H9 (cell line): ENCODE results near the gene LRRN4CL. TPM values are rescaled to one million over a fixed set of nuclear protein-coding genes. Genes with fewer than 3 reads are reported as not detected.

Experiments used
- DNase-seq: peaks from one replicate; pipeline ENCODE4 v3.0.0-alpha.2; 2017
- H2AFZ ChIP-seq: one replicate; pipeline ENCODE4 v1.6.1; 2013; ENCODE audit warnings: mild to moderate bottlenecking, low read length, control low read depth, moderate library complexity
- H2AK5ac ChIP-seq: 2 replicates; pipeline ENCODE4 v1.6.1; 2013; ENCODE audit warnings: low read length, control low read depth, mixed read lengths; ENCODE audit not compliant: insufficient read length
- H2BK120ac ChIP-seq: one replicate; pipeline ENCODE4 v1.6.1; 2013; ENCODE audit warnings: low read depth, mild to moderate bottlenecking, low read length, control low read depth, inconsistent platforms; ENCODE audit not compliant: poor library complexity, severe bottlenecking
- H2BK12ac ChIP-seq: 2 replicates; pipeline ENCODE4 v1.6.1; 2013; ENCODE audit warnings: low read length, control low read depth, mixed read lengths, low read depth; ENCODE audit not compliant: insufficient read length
- H2BK15ac ChIP-seq: 2 replicates; pipeline ENCODE4 v1.6.1; 2013; ENCODE audit warnings: low read depth, low read length, control low read depth
- H2BK20ac ChIP-seq: one replicate; pipeline ENCODE4 v1.6.1; 2013; ENCODE audit warnings: low read depth, mild to moderate bottlenecking, low read length, control low read depth, inconsistent platforms; ENCODE audit not compliant: poor library complexity, severe bottlenecking
- H2BK5ac ChIP-seq: 2 replicates; pipeline ENCODE4 v1.6.1; 2013; ENCODE audit warnings: low read length, control low read depth, mixed read lengths; ENCODE audit not compliant: insufficient read length
- H3K14ac ChIP-seq: 2 replicates; pipeline ENCODE4 v1.6.1; 2013; ENCODE audit warnings: low read length, control low read depth; ENCODE audit not compliant: insufficient read depth
- H3K18ac ChIP-seq: 2 replicates; pipeline ENCODE4 v1.6.1; 2013; ENCODE audit warnings: low read depth, mild to moderate bottlenecking, mixed read lengths, low read length, control low read depth; ENCODE audit not compliant: insufficient read length
- H3K23ac ChIP-seq: 2 replicates; pipeline ENCODE4 v1.6.1; 2013; ENCODE audit warnings: low read length, control low read depth, mixed read lengths, low read depth; ENCODE audit not compliant: insufficient read length
- H3K23me2 ChIP-seq: 2 replicates; pipeline ENCODE4 v1.6.1; 2013; ENCODE audit warnings: low read depth, mild to moderate bottlenecking, mixed read lengths, low read length, control low read depth; ENCODE audit not compliant: insufficient read length, poor library complexity, severe bottlenecking
- H3K27ac ChIP-seq: 2 replicates; pipeline ENCODE4 v1.5.1; 2013; ENCODE audit warnings: low read length, control low read depth, mixed read lengths, low read depth; ENCODE audit not compliant: insufficient read length
- H3K27me3 ChIP-seq: 2 replicates; pipeline ENCODE4 v1.6.1; 2013; ENCODE audit warnings: low read length, control low read depth, inconsistent platforms; ENCODE audit not compliant: insufficient read depth
- H3K4ac ChIP-seq: 2 replicates; pipeline ENCODE4 v1.6.1; 2013; ENCODE audit warnings: low read depth, mild to moderate bottlenecking, control low read depth, inconsistent platforms, low read length, moderate library complexity
- H3K4me1 ChIP-seq: 2 replicates; pipeline ENCODE4 v1.6.1; 2013; ENCODE audit warnings: low read length, control low read depth, inconsistent platforms; ENCODE audit not compliant: insufficient read depth
- H3K4me2 ChIP-seq: 2 replicates; pipeline ENCODE4 v1.6.1; 2013; ENCODE audit warnings: low read length, control low read depth, mixed read lengths; ENCODE audit not compliant: insufficient read length, insufficient read depth
- H3K56ac ChIP-seq: 2 replicates; pipeline ENCODE4 v1.6.1; 2013; ENCODE audit warnings: low read depth, mild to moderate bottlenecking, mixed read lengths, low read length, control low read depth; ENCODE audit not compliant: insufficient read length
- H3K79me1 ChIP-seq: 2 replicates; pipeline ENCODE4 v1.6.1; 2013; ENCODE audit warnings: low read depth, mild to moderate bottlenecking, moderate library complexity, low read length, control low read depth, inconsistent platforms; ENCODE audit not compliant: insufficient read depth, poor library complexity, severe bottlenecking
- H3K79me2 ChIP-seq: 2 replicates; pipeline ENCODE4 v1.6.1; 2013; ENCODE audit warnings: low read length, control low read depth, inconsistent platforms; ENCODE audit not compliant: insufficient read depth
- H3K9ac ChIP-seq: 2 replicates; pipeline ENCODE4 v1.6.1; 2013; ENCODE audit warnings: low read length, control low read depth, mixed read lengths; ENCODE audit not compliant: insufficient read length; ENCODE audit errors: extremely low read depth
- H3K9me3 ChIP-seq: one replicate; pipeline ENCODE4 v1.6.1; 2013; ENCODE audit warnings: low read depth, low read length, inconsistent platforms; ENCODE audit not compliant: control insufficient read depth
- H3T11ph ChIP-seq: one replicate; pipeline ENCODE4 v1.6.1; 2013; ENCODE audit warnings: mild to moderate bottlenecking, low read length, control low read depth, inconsistent platforms
- H4K20me1 ChIP-seq: one replicate; pipeline ENCODE4 v1.6.1; 2013; ENCODE audit not compliant: control insufficient read depth, insufficient read length, insufficient read depth
- H4K5ac ChIP-seq: 2 replicates; pipeline ENCODE4 v1.6.1; 2013; ENCODE audit warnings: low read depth, mild to moderate bottlenecking, mixed read lengths, low read length, control low read depth; ENCODE audit not compliant: insufficient read length
- H4K8ac ChIP-seq: replicated peaks from 2 replicates; pipeline ENCODE4 v1.6.1; 2013; ENCODE audit warnings: low read length, control low read depth, mixed read lengths, low read depth; ENCODE audit not compliant: insufficient read length
- H4K91ac ChIP-seq: 2 replicates; pipeline ENCODE4 v1.6.1; 2013; ENCODE audit warnings: low read depth, mild to moderate bottlenecking, moderate library complexity, mixed read lengths, low read length, control low read depth; ENCODE audit not compliant: insufficient read length
- H3K27ac Mint-ChIP-seq, 3 experiments: 2 replicates in 2 of 3; 3 replicates in 1 of 3; pipeline ENCODE4 v1.8.0; 2020 to 2021; ENCODE audit warnings: mixed read lengths in 3 of 3, mild to moderate bottlenecking in 1 of 3, moderate library complexity in 1 of 3
- H3K27me3 Mint-ChIP-seq: 2 replicates; pipeline ENCODE4 v1.8.0; 2021; ENCODE audit warnings: low read depth, mild to moderate bottlenecking, moderate library complexity, mixed read lengths
- H3K36me3 Mint-ChIP-seq, 3 experiments: 2 replicates in 2 of 3; 3 replicates in 1 of 3; pipeline ENCODE4 v1.8.0; 2020 to 2021; ENCODE audit warnings: low read depth in 3 of 3, mixed read lengths in 3 of 3; ENCODE audit not compliant: insufficient read depth in 1 of 3
- H3K4me1 Mint-ChIP-seq, 2 experiments: 2 replicates each; pipeline ENCODE4 v1.8.0; 2020; ENCODE audit warnings: mixed read lengths in 2 of 2
- H3K4me3 Mint-ChIP-seq, 2 experiments: 2 replicates in 1 of 2; 3 replicates in 1 of 2; pipeline ENCODE4 v1.8.0; 2020 to 2021; ENCODE audit warnings: mild to moderate bottlenecking in 2 of 2, mixed read lengths in 2 of 2, moderate library complexity in 1 of 2
- H3K9me3 Mint-ChIP-seq, 2 experiments: 2 replicates in 1 of 2; 3 replicates in 1 of 2; pipeline ENCODE4 v1.8.0; 2020; ENCODE audit warnings: mild to moderate bottlenecking in 2 of 2, mixed read lengths in 2 of 2, moderate library complexity in 1 of 2
- WGBS: extraction: QIAGEN DNeasy Blood & Tissue Kit; methylation state at CpG from one replicate; pipeline ENCODE4 v1.1.7; 2013; ENCODE audit warnings: missing lambda C conversion rate, low lambda C conversion rate, mixed read lengths; ENCODE audit not compliant: insufficient read length; ENCODE audit errors: extremely low coverage; 5-methylcytosine and 5-hydroxymethylcytosine counted together
- total RNA-seq: library from RNA; stranded (reverse); gene quantifications from 2 replicates; pipeline ENCODE4 v1.2.1, GENCODE V29; 2021
- TF ChIP-seq, protein P1 (sequence below): fragments of 200-600 bp; sonication (generic); conservative IDR thresholded peaks from 3 replicates; pipeline ENCODE4 v1.8.0; 2021; ENCODE audit warnings: antibody characterized with exemption, mild to moderate bottlenecking

The LRRN4CL gene
- total RNA-seq, 1 experiment from 2014 or later: 0.59 TPM

DNA sequence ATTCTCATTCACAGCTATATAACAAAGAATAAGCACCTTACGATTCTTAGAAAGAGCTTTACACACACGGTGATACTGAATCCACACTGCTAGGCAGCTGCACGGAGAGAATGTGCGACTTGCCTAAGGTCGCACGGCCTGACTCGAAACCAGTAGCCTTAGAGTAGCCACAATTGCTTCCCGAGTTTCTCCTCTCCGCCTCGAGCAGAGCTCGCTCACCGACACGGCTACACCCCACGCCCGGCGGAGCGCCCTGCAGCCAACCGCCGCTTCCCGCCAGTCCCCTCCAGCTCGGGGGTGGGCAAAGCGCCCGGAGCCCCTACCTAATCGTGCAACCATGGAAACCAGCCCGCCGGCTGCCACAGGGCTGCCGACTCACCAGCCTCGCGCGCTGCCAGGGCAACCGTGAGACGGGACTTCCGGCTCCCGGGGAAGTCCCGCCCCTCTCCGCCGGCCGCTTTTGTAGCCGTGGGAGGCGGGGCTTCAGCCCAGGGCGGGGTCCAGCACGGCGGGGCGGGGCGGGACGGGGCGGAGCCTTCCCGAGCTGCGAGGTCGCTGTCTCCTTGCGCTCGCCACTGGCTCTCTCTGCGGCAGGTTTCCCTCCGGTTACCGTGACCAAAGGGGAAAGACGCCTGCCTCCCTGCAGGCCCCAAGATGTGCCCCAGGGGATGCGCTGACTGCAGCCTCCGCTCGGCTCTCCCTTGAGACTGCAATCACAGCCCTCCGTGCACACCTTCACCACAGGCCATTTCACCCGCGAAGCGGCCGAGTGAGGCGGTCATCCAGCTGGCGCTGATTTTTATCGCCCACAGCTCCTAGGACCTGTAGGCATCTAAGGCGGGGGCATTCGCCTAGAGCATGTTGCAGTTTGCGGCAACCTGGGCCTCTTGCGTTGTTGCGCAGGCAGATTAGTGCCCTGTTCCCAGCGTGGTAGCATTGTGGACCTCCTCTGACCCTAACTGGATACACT, 16.8 kb upstream of the LRRN4CL start:
- no peaks in the 10 kb centered on the region for H3K27me3 ChIP-seq
- no peak overlapping the region for H4K8ac ChIP-seq
- Mint-ChIP-seq H3K27ac (peak overlapping the region; percentile 92 to 97 (median 97)), H3K4me3 (peak overlapping the region; percentile 79 to 91), H3K27me3 (no peaks in the 10 kb centered on the region), H3K4me1 (peaks cover 39 to 44% of the 10 kb centered on the region in 2 experiments), H3K36me3 (peaks cover 22 to 36% (median 24%) of the 10 kb centered on the region in 3 experiments), H3K9me3 (no peaks in the 10 kb centered on the region; a peak in 1 of 5 replicates)
- no CpG with 5 or more reads among the region's 73 CpGs for WGBS
- DNase-seq: peak; percentile 95
- no peak overlapping the region for H2BK20ac ChIP-seq
- H3K56ac ChIP-seq: no peak overlapping the region
- H3K23me2 ChIP-seq: peaks cover 28% of the 10 kb centered on the region
- no peak overlapping the region for H3T11ph ChIP-seq
- H3K23ac ChIP-seq: no peak overlapping the region
- H3K79me2 ChIP-seq: no peaks in the 10 kb centered on the region; the same call in 1 of the 2 replicates
- H3K9ac ChIP-seq: peak overlapping the region; percentile 71
- no peak overlapping the region for H2BK12ac ChIP-seq
- no peak overlapping the region for H2BK120ac ChIP-seq
- TF ChIP-seq, protein P1, sequence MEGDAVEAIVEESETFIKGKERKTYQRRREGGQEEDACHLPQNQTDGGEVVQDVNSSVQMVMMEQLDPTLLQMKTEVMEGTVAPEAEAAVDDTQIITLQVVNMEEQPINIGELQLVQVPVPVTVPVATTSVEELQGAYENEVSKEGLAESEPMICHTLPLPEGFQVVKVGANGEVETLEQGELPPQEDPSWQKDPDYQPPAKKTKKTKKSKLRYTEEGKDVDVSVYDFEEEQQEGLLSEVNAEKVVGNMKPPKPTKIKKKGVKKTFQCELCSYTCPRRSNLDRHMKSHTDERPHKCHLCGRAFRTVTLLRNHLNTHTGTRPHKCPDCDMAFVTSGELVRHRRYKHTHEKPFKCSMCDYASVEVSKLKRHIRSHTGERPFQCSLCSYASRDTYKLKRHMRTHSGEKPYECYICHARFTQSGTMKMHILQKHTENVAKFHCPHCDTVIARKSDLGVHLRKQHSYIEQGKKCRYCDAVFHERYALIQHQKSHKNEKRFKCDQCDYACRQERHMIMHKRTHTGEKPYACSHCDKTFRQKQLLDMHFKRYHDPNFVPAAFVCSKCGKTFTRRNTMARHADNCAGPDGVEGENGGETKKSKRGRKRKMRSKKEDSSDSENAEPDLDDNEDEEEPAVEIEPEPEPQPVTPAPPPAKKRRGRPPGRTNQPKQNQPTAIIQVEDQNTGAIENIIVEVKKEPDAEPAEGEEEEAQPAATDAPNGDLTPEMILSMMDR: no peak
- no peak overlapping the region for H3K27ac ChIP-seq
- H3K4me2 ChIP-seq: peak overlapping the region; percentile 99
- H3K14ac ChIP-seq: peak overlapping the region; percentile 69
- H4K5ac ChIP-seq: no peak overlapping the region
- H4K20me1 ChIP-seq: no peaks in the 10 kb centered on the region
- peak overlapping the region; percentile 37 for H3K18ac ChIP-seq
- no peaks in the 10 kb centered on the region for H3K79me1 ChIP-seq
- no peak overlapping the region for H2BK15ac ChIP-seq
- no peak overlapping the region for H3K4ac ChIP-seq
- H2BK5ac ChIP-seq: no peak overlapping the region
- H4K91ac ChIP-seq: no peak overlapping the region
- peaks cover 2% of the 10 kb centered on the region; the same call in 1 of the 2 replicates for H3K4me1 ChIP-seq
- H2AK5ac ChIP-seq: no peak overlapping the region
- no peak overlapping the region for H2AFZ ChIP-seq
- no peaks in the 10 kb centered on the region for H3K9me3 ChIP-seq
